Measurements from ENCODE around the gene ZNF679.

DNA sequence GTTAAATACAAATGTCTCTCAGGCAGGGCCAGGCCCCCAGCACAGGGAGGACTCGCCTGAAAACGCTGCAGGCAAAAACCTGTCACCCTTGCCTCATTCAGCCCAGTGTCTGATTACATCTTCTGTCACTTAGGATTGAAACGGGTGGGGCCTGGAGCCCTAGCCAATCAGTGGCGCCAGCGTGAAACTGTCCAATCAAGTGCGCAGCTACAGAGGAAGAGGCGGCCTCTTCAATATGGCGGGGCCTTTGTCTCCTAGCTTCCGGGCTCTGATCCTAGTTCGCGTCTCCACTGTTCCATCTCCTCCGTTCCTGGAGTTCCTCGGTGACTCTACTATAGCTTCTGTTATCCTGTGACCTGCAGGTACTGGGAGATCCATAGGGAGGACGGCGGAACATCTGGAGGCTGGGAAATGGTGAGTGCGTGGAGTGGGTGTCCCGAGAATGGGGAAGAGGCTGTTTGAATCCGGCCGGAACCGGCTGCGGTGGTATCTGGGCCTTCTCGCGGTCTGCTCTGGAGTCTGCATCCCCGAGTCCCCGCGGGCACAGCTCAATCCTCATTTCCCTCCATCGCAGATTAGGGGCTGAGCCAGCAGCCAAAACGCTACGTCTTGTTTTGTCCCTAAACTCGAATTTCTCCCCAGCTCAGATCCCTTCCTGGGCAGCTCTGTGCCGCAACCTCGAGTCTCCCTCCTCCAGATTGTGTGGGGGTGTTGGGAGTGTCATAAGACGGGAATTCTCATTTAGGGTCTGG, 85.6 kb downstream of the ZNF679 start, which contains the start of gene ZNF736:
- TF ChIP-seq, protein P1, sequence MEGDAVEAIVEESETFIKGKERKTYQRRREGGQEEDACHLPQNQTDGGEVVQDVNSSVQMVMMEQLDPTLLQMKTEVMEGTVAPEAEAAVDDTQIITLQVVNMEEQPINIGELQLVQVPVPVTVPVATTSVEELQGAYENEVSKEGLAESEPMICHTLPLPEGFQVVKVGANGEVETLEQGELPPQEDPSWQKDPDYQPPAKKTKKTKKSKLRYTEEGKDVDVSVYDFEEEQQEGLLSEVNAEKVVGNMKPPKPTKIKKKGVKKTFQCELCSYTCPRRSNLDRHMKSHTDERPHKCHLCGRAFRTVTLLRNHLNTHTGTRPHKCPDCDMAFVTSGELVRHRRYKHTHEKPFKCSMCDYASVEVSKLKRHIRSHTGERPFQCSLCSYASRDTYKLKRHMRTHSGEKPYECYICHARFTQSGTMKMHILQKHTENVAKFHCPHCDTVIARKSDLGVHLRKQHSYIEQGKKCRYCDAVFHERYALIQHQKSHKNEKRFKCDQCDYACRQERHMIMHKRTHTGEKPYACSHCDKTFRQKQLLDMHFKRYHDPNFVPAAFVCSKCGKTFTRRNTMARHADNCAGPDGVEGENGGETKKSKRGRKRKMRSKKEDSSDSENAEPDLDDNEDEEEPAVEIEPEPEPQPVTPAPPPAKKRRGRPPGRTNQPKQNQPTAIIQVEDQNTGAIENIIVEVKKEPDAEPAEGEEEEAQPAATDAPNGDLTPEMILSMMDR (conservative IDR thresholded peaks at IDR 0.05 in 1 of 2, IDR thresholded peaks at IDR 0.05 in 1 of 2; ENCODE audit: low read depth in 1 of 2, low read length in 2 of 2) = no peak
- TF ChIP-seq EZH2 (IDR thresholded peaks at IDR 0.05; ENCODE audit: low read length, missing control alignments) = no peak
